GM12878 (cell line): Measurements from ENCODE around the gene VTI1A. TPM values are rescaled to one million over a fixed set of nuclear protein-coding genes. Genes with fewer than 3 reads are reported as not detected.

Experiments used
- ELK1 ChIP-seq: IDR thresholded peaks from 2 replicates; pipeline ENCODE4 v1.6.1; 2012; ENCODE audit warnings: low read depth, low read length, improper control_type of control experiment
- ETV6 ChIP-seq, 2 experiments: fragments of 450-650 bp in 1 of 2; IDR thresholded peaks in 1 of 2; conservative IDR thresholded peaks in 1 of 2; 2 replicates each; pipeline ENCODE4 v1.6.1; 2014; ENCODE audit warnings: antibody characterized with exemption in 1 of 2, borderline replicate concordance in 1 of 2, low read depth in 1 of 2, mild to moderate bottlenecking in 1 of 2, moderate library complexity in 1 of 2
- GATAD2B ChIP-seq: fragments of 450-650 bp; conservative IDR thresholded peaks from 2 replicates; pipeline ENCODE4 v1.6.1; 2017; ENCODE audit warnings: low read depth, mild to moderate bottlenecking, moderate library complexity
- JUNB ChIP-seq: IDR thresholded peaks from 2 replicates; pipeline ENCODE4 v1.6.1; 2016; ENCODE audit warnings: antibody characterized with exemption, mild to moderate bottlenecking
- MEF2B ChIP-seq: fragments of 450-650 bp; IDR thresholded peaks from 2 replicates; pipeline ENCODE4 v1.6.1; 2018; ENCODE audit warnings: mild to moderate bottlenecking, moderate library complexity; ENCODE audit not compliant: partially characterized antibody, poor library complexity, severe bottlenecking
- MTA2 ChIP-seq: fragments of 450-650 bp; IDR thresholded peaks from 2 replicates; pipeline ENCODE4 v1.6.1; 2016; ENCODE audit warnings: low read depth, mild to moderate bottlenecking, moderate library complexity
- POLR2AphosphoS2 ChIP-seq: IDR thresholded peaks from 2 replicates; pipeline ENCODE4 v1.6.1; 2011; ENCODE audit warnings: low read depth, mild to moderate bottlenecking, low read length, improper control_type of control experiment, moderate library complexity
- RAD21 ChIP-seq: IDR thresholded peaks from 2 replicates; pipeline ENCODE4 v1.6.1; 2011; ENCODE audit warnings: mild to moderate bottlenecking, low read depth, low read length, moderate library complexity; ENCODE audit not compliant: insufficient read depth
- RUNX3 ChIP-seq: IDR thresholded peaks from 2 replicates; pipeline ENCODE4 v1.6.1; 2012; ENCODE audit warnings: low read length, inconsistent platforms
- SKIL ChIP-seq: fragments of 450-650 bp; IDR thresholded peaks from 2 replicates; pipeline ENCODE4 v1.6.1; 2017; ENCODE audit warnings: mild to moderate bottlenecking, low read depth, inconsistent platforms; ENCODE audit not compliant: poor library complexity, severe bottlenecking
- SMAD5 ChIP-seq: IDR thresholded peaks from 2 replicates; pipeline ENCODE4 v1.6.1; 2016; ENCODE audit warnings: antibody characterized with exemption, low read depth
- SP1 ChIP-seq: IDR thresholded peaks from one replicate; pipeline ENCODE4 v1.6.1; 2011; ENCODE audit warnings: low read depth, low read length
- SRF ChIP-seq, 2 experiments: IDR thresholded peaks; 2 replicates each; pipeline ENCODE4 v1.6.1; 2011; ENCODE audit warnings: low read depth in 2 of 2, low read length in 2 of 2, mild to moderate bottlenecking in 1 of 2, moderate library complexity in 1 of 2
- SUZ12 ChIP-seq: fragments of 200-600 bp; sonication (generic); IDR thresholded peaks from one replicate; pipeline ENCODE4 v1.6.1; 2018; ENCODE audit warnings: antibody characterized with exemption, mild to moderate bottlenecking; ENCODE audit not compliant: unreplicated experiment
- USF1 ChIP-seq: IDR thresholded peaks from 2 replicates; pipeline ENCODE4 v1.6.1; 2011; ENCODE audit warnings: borderline replicate concordance, low read depth, mild to moderate bottlenecking, moderate library complexity, mixed read lengths, low read length; ENCODE audit not compliant: insufficient read depth; ENCODE audit errors: extremely low read length
- WRNIP1 ChIP-seq: IDR thresholded peaks from 2 replicates; pipeline ENCODE4 v1.6.1; 2011; ENCODE audit warnings: low read depth, low read length, improper control_type of control experiment, borderline replicate concordance
- YY1 ChIP-seq: IDR thresholded peaks from 2 replicates; pipeline ENCODE4 v1.6.1; 2011; ENCODE audit warnings: low read depth, mild to moderate bottlenecking, low read length
- ZBTB11 ChIP-seq: fragments of 450-650 bp; formaldehyde crosslinking; IDR thresholded peaks from 2 replicates; pipeline ENCODE4 v1.5.0; 2022; ENCODE audit warnings: mild to moderate bottlenecking, missing genetic modification characterization
- ZSCAN29 ChIP-seq: fragments of 450-650 bp; IDR thresholded peaks from 2 replicates; pipeline ENCODE4 v1.6.1; 2017; ENCODE audit warnings: mild to moderate bottlenecking, moderate library complexity
- polyA plus RNA-seq, 11 experiments: library from polyadenylated mRNA; depleted of rRNA in 4 of 11; unstranded in 6 of 11; stranded (reverse) in 5 of 11; fragments of >200 nt; fragmentation: Nextera tagmentation in 4 of 11; fragmentation: Illumina TruSeq in 1 of 11; extraction: Ambion mirVana in 4 of 11; extraction: Trizol in 1 of 11; gene quantifications; 1 replicate in 1 of 11; 2 replicates in 10 of 11; pipeline versions ENCODE4 v1.2.1 to v1.2.3, GENCODE V29; 2011 to 2016; ENCODE audit warnings: inconsistent platforms in 2 of 11, missing spikeins in 2 of 11, low read depth in 1 of 11
- total RNA-seq, 4 experiments: library from RNA; depleted of rRNA in 3 of 4; stranded (reverse); fragments of >200 nt in 3 of 4; fragmentation: Illumina TruSeq in 1 of 4; extraction: Trizol in 1 of 4; gene quantifications; 2 replicates each; pipeline versions ENCODE4 v1.2.1 to v1.2.3, GENCODE V29; 2013 to 2021

VTI1A gene
- total and polyA plus RNA-seq, 10 of the 15 experiments (the other 5 are each of a cell fraction or from before 2014, with no cell fraction given), result 12.4 to 43.2 (median 27.5) TPM

GRCh38 chr10:112546474-112546873 is 99.5 kb downstream of the VTI1A start (continued):
- no peak for TF ChIP-seq USF1
- TF ChIP-seq JUNB, result peak; percentile 88
- peak; percentile 73 for TF ChIP-seq MEF2B
- no peak for TF ChIP-seq POLR2AphosphoS2
- no peak for TF ChIP-seq SRF (IDR thresholded peaks at IDR 0.05; ENCODE audit: low read depth in 2 of 2, low read length in 2 of 2)
- TF ChIP-seq SP1, result no peak
- no peak for TF ChIP-seq ZSCAN29
- TF ChIP-seq GATAD2B, result no peak
- no peak for TF ChIP-seq MTA2
- TF ChIP-seq YY1, result no peak
- no peak for TF ChIP-seq SKIL
- no peak for TF ChIP-seq WRNIP1
- TF ChIP-seq RUNX3, result peak; percentile 82
- no peak for TF ChIP-seq ZBTB11 (CRISPR knock-in tag)
- TF ChIP-seq ETV6 (conservative IDR thresholded peaks at IDR 0.05 in 1 of 2, IDR thresholded peaks at IDR 0.05 in 1 of 2; ENCODE audit: borderline replicate concordance in 1 of 2, low read depth in 1 of 2), result peak in 1 of 2 experiments; percentile 55; a peak in 1 of 4 replicates
- no peak for TF ChIP-seq ELK1
- no peak for TF ChIP-seq SUZ12
- TF ChIP-seq RAD21, result no peak
- no peak for TF ChIP-seq SMAD5
